Subcutaneous abdominal adipose tissue (tissue), 5 donors: ENCODE results near the gene GALNTL6.

Source experiments
- H3K27ac ChIP-seq: one replicate; pipeline ENCODE4 v1.7.0; 2013; ENCODE audit warnings: low read depth, mild to moderate bottlenecking, inconsistent platforms, low read length, moderate library complexity
- H3K27me3 ChIP-seq, 5 donors: one replicate each; pipeline ENCODE4 v1.7.0; 2013; ENCODE audit warnings: low read length in 5 of 5, inconsistent platforms in 1 of 5; ENCODE audit not compliant: control insufficient read depth in 5 of 5, insufficient read depth in 4 of 5
- H3K36me3 ChIP-seq, 5 donors: one replicate each; pipeline ENCODE4 v1.7.0; 2013; ENCODE audit warnings: low read length in 5 of 5; ENCODE audit not compliant: control insufficient read depth in 5 of 5, insufficient read depth in 5 of 5
- H3K4me1 ChIP-seq, 5 donors: one replicate each; pipeline ENCODE4 v1.7.0; 2013; ENCODE audit warnings: low read length in 5 of 5, mild to moderate bottlenecking in 3 of 5, moderate library complexity in 1 of 5; ENCODE audit not compliant: control insufficient read depth in 5 of 5, insufficient read depth in 5 of 5
- H3K4me3 ChIP-seq, 5 donors: one replicate each; pipeline ENCODE4 v1.7.0; 2013; ENCODE audit warnings: low read length in 5 of 5, low read depth in 1 of 5
- H3K9ac ChIP-seq, 5 donors: one replicate each; pipeline ENCODE4 v1.7.0; 2013; ENCODE audit warnings: low read length in 5 of 5, mild to moderate bottlenecking in 4 of 5, moderate library complexity in 3 of 5
- H3K9me3 ChIP-seq, 5 donors: one replicate each; pipeline ENCODE4 v1.7.0; 2013; ENCODE audit warnings: low read length in 5 of 5; ENCODE audit not compliant: control insufficient read depth in 5 of 5
- donor health status: healthy.
- donor health status: healthy.
- donor health status: healthy.
- donor health status: healthy.
- donor health status: healthy.

The GALNTL6 gene

GRCh38 chr4:172305698-172306097, 492.5 kb downstream of the GALNTL6 start:
- Histone ChIP-seq H3K4me3 (no peak overlapping the region), H3K27ac (no peak overlapping the region), H3K9me3 (peaks cover 0 to 3% (median 0%) of the 10 kb centered on the region in 5 donors), H3K4me1 (no peaks in the 10 kb centered on the region), H3K27me3 (no peaks in the 10 kb centered on the region), H3K36me3 (no peaks in the 10 kb centered on the region), H3K9ac (no peak overlapping the region)

GRCh38 chr4:172308078-172308477, 494.9 kb downstream of the GALNTL6 start:
- no peak overlapping the region for H3K4me3 ChIP-seq
- H3K9ac ChIP-seq, result no peak overlapping the region
- no peaks in the 10 kb centered on the region for H3K36me3 ChIP-seq
- H3K27me3 ChIP-seq, result no peaks in the 10 kb centered on the region
- no peak overlapping the region for H3K27ac ChIP-seq
- H3K4me1 ChIP-seq, result no peaks in the 10 kb centered on the region
- H3K9me3 ChIP-seq, result peaks cover 0 to 3% (median 0%) of the 10 kb centered on the region in 5 donors

GRCh38 chr4:172311682-172312081, 498.5 kb downstream of the GALNTL6 start:
- no peaks in the 10 kb centered on the region for H3K27me3 ChIP-seq
- H3K4me3 ChIP-seq, result no peak overlapping the region
- H3K9ac ChIP-seq, result no peak overlapping the region
- no peaks in the 10 kb centered on the region for H3K4me1 ChIP-seq
- H3K27ac ChIP-seq, result no peak overlapping the region
- no peaks in the 10 kb centered on the region for H3K36me3 ChIP-seq
- H3K9me3 ChIP-seq, result peaks cover 0 to 3% (median 0%) of the 10 kb centered on the region in 5 donors

GRCh38 chr4:172323288-172323687, 510.1 kb downstream of the GALNTL6 start:
- Histone ChIP-seq H3K27me3 (no peaks in the 10 kb centered on the region), H3K36me3 (no peaks in the 10 kb centered on the region), H3K27ac (no peak overlapping the region), H3K9ac (no peak overlapping the region), H3K9me3 (no peaks in the 10 kb centered on the region), H3K4me3 (no peak overlapping the region), H3K4me1 (no peaks in the 10 kb centered on the region)

- H3K9ac ChIP-seq, result no peak overlapping the region
- no peaks in the 10 kb centered on the region for H3K4me1 ChIP-seq
- no peaks in the 10 kb centered on the region for H3K36me3 ChIP-seq
- no peak overlapping the region for H3K4me3 ChIP-seq
- H3K9me3 ChIP-seq, result no peaks in the 10 kb centered on the region
- H3K27me3 ChIP-seq, result no peaks in the 10 kb centered on the region
- no peak overlapping the region for H3K27ac ChIP-seq
Observed at GRCh38 chr4:172344308-172344938, 531.2 kb downstream of the GALNTL6 start.

GRCh38 chr4:172348426-172348825, 535.2 kb downstream of the GALNTL6 start:
- Histone ChIP-seq H3K9me3 (no peaks in the 10 kb centered on the region), H3K27me3 (no peaks in the 10 kb centered on the region), H3K4me3 (no peak overlapping the region), H3K4me1 (no peaks in the 10 kb centered on the region), H3K27ac (no peak overlapping the region), H3K9ac (no peak overlapping the region), H3K36me3 (no peaks in the 10 kb centered on the region)

GRCh38 chr4:172352356-172352755, 539.2 kb downstream of the GALNTL6 start:
- H3K9me3 ChIP-seq, result no peaks in the 10 kb centered on the region
- H3K27me3 ChIP-seq, result no peaks in the 10 kb centered on the region
- no peak overlapping the region for H3K27ac ChIP-seq
- H3K9ac ChIP-seq, result no peak overlapping the region
- H3K4me1 ChIP-seq, result no peaks in the 10 kb centered on the region
- H3K4me3 ChIP-seq, result no peak overlapping the region
- H3K36me3 ChIP-seq, result no peaks in the 10 kb centered on the region

- H3K27me3 ChIP-seq, result no peaks in the 10 kb centered on the region
- H3K9ac ChIP-seq, result no peak overlapping the region
- H3K4me1 ChIP-seq, result no peaks in the 10 kb centered on the region
- no peaks in the 10 kb centered on the region for H3K9me3 ChIP-seq
- no peak overlapping the region for H3K27ac ChIP-seq
- no peaks in the 10 kb centered on the region for H3K36me3 ChIP-seq
- H3K4me3 ChIP-seq, result no peak overlapping the region
Observed at GRCh38 chr4:172356016-172356415, 542.8 kb downstream of the GALNTL6 start.

GRCh38 chr4:172357006-172357540, 543.9 kb downstream of the GALNTL6 start:
- H3K4me3 ChIP-seq, result no peak overlapping the region
- H3K36me3 ChIP-seq, result no peaks in the 10 kb centered on the region
- H3K27me3 ChIP-seq, result no peaks in the 10 kb centered on the region
- H3K9me3 ChIP-seq, result no peaks in the 10 kb centered on the region
- no peak overlapping the region for H3K9ac ChIP-seq
- H3K27ac ChIP-seq, result no peak overlapping the region
- no peaks in the 10 kb centered on the region for H3K4me1 ChIP-seq

GRCh38 chr4:172362569-172362968, 549.4 kb downstream of the GALNTL6 start:
- Histone ChIP-seq H3K9me3 (no peaks in the 10 kb centered on the region), H3K27ac (no peak overlapping the region), H3K36me3 (no peaks in the 10 kb centered on the region), H3K4me3 (no peak overlapping the region), H3K27me3 (no peaks in the 10 kb centered on the region), H3K9ac (no peak overlapping the region), H3K4me1 (no peaks in the 10 kb centered on the region)
